Left kidney (tissue), 2 donors: ENCODE data around the gene PHGDH. TPM values are rescaled to one million over a fixed set of nuclear protein-coding genes. Genes with fewer than 3 reads are reported as not detected.
"Not testable (repeated sequence)": the region's sequence is repeated elsewhere in the genome, so short reads cannot be mapped to it uniquely, and the experiment has no call there.

ENCODE experiments used
- DNase-seq: peaks from one replicate; pipeline ENCODE4 v3.0.0-alpha.2; 2013
- polyA plus RNA-seq: library from polyadenylated mRNA; unstranded; fragments of 120-200 nt; gene quantifications from one replicate; pipeline ENCODE4 v1.2.1, GENCODE V29; 2013; ENCODE audit not compliant: insufficient read length

Gene PHGDH
- polyA plus RNA-seq, 1 donor = 263 TPM

DNA sequence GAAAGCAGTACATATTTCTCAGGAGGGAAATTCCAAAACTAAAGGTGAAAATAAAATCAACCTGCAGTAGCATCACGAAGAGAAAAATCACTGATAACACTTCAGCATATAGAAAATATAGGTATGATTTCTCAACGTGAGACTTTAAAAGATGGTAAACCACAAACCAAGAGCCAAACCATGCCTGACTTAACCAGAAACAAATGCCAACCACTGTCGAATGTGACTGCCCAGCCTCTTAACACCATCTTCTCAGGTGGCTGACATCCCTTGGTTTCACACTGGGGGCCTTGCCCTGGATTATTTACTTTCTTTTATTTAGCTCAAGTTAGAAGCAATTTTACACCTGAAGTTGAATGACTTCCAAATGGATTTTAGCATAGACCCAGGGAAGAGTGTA is 46.9 kb downstream of the PHGDH start:
- DNase-seq = no peak

- DNase-seq = no peak
Measured at GRCh38 chr1:119762409-119762808, 50.7 kb downstream of the PHGDH start.

GRCh38 chr1:119762953-119763352 is 51.2 kb downstream of the PHGDH start:
- DNase-seq = no peak

- DNase-seq = no peak
Measured at GRCh38 chr1:119764220-119764619, 52.5 kb downstream of the PHGDH start.

DNA sequence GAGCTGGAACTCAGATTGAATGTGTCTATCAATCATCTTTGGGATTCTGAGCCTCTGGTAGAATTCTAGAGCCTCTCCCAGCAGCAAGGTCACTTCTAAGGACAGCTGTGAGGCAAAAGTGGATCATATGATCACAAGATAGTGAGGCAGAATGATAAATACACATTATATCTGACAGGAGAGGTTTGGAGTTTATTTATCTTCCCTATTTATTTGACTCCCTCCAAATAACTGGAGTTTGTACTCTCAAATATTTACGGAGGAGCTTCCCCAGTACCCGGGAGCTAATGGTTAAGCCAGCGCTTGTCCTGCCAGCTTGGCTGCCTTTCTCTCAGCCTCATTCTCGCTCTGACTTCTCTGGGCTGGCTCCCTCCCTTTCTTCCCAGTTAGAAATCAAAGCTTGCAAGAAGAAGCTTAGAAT is 54.6 kb downstream of the PHGDH start:
- no peak for DNase-seq

DNA sequence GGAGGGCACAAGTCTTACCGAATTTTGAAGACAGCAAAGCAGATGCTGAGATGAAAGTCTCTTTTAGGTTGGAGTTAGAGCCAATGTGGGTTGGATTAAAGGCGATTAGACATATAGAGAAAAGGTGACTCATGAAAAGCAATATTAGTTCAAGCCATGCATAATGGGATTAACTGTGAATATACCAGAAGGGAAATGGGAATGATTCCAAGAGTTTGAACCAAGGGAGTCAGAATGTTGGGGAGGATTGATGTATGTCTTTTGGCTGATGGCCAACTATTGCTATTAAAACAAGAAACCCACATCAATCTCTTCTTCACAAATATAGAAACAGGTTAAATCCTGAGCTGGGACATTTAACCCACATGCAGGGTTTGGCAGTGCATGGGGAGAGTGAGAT is 55.8 kb downstream of the PHGDH start:
- DNase-seq = no peak

DNA sequence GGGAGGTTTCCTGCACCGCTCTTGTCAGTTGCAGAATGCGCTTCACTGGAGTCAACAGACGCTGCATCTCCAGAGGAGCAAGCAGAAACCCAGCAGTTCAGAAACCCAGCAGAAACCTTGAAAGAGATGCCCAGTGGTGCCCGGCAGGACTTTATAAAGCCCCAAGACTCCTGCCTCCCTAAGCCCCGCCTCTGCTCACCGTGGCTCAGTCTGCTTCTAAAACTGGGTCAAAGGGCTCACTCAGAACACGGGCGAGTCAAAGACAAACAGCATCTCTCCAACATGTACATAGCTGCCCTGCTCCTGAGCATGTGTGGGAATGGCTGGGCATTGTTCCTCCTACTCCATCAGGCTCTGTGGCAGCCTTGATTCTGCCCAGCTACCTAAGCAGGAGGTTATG is 57.0 kb downstream of the PHGDH start, which contains the start of gene HMGCS2:
TSS of gene HMGCS2 (minus strand) at position 128 of the 400 bp plus-strand sequence. CDS start at position 67, 61 bp downstream.
- DNase-seq = no peak

DNA sequence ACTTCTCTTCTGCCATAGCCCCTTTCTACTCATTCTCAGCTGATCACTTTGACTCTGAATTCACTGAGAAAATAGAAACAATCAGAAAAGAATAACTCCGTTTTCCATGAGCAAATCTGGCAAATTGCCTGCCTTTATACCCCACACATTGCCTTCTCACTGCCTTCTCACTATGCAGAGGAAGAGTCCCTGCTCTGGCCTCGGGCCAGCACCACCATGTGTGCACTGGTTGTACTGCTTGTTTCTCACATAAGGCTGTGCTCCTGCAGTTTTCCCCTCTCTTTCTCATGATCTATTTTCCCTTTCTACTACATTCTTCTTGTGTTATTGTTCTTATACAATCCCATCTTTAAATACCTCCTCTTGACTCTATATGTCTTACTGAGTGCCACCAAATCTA is 59.3 kb downstream of the PHGDH start:
- DNase-seq = no peak

DNA sequence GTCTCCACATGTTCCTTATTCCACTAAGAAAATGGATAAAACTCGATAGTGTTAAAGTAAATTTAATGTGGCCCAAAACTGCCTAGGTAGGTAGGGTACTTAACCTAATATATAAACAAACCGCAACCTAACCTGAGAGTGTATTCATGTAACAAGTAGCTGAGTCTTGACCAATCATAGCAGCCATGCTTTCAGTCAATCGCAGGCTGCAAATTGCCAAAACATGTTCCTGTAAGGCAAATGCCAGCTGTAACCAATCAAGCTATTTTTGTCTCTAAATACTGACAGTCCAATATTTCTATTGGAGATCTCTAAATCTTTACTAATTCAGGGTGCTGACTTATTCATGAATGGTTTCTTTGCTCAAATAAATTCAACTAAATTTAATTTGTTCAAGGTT is 60.0 kb downstream of the PHGDH start:
- no peak for DNase-seq

- DNase-seq = no peak
Measured at GRCh38 chr1:119772298-119772697, 60.6 kb downstream of the PHGDH start.

GRCh38 chr1:119773711-119774241 is 62.0 kb downstream of the PHGDH start:
- DNase-seq = peak; percentile 68

DNA sequence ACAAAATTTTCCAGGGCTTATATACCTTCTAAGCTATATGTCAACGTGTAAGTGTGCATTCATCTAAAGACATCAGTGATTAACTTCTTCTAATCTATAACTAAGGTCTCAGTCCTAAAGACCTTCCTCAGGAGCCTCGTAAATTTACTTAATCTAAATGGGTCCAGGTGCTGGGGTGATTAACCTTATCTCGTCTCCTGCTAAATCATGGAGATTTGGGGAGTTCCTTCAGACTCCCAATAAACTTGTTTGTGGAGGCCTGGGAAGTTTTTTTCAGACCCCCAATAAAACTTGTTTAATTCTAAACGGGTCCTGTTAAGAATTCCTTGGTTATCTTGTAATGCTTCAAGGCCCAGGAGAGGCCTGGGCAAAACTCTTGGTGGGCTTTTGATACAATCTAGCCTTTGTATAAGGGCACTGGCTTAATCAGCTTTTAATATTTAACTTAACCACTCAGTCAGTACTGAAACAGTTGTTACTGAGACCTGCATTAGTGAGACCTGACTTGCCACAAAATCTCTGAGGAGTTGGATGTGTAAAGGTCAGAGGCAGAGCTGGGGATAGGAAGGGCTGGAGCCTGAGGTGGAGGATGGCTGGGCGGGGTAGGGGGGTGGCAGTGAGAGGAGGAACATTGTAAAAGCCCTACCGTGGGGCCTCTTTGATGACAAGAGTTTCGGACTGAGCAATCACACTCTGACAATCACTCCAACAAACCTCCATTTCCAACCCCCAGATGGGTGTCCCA is 63.2 kb downstream of the PHGDH start:
- no peak for DNase-seq

GRCh38 chr1:119778359-119778758 is 66.6 kb downstream of the PHGDH start:
- no peak for DNase-seq

DNA sequence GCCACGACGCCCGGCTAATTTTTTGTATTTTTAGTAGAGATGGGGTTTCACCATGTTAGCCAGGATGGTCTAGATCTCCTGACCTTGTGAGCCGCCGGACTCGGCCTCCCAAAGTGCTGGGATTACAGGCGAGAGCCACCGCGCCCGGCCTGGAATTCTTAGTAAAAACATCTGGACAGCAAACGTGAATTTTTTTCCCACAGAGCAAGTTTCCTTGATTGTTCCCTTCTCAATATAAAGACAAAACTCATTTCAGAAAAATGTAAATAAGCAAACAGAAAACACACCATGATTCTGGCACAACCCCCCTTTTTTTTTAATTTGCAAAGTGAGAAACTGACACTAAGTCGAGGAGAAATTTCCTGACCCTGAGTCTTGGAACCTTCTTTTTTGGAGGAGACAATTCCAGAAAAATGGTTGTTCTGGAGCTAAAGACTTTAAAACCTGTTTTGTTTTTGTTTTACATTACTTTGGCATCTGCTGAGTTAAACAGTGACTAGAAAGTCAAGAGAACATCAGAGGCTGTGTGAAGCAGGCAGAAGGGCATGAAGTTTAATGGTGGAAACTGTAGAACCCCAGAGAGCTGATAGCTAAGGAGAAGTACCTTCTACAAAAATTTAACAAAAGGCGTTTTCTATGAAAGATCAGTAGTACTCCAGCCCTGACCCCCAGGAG is 67.3 kb downstream of the PHGDH start:
- no peak for DNase-seq

GRCh38 chr1:119779869-119780356 is 68.2 kb downstream of the PHGDH start:
- DNase-seq = no peak

DNA sequence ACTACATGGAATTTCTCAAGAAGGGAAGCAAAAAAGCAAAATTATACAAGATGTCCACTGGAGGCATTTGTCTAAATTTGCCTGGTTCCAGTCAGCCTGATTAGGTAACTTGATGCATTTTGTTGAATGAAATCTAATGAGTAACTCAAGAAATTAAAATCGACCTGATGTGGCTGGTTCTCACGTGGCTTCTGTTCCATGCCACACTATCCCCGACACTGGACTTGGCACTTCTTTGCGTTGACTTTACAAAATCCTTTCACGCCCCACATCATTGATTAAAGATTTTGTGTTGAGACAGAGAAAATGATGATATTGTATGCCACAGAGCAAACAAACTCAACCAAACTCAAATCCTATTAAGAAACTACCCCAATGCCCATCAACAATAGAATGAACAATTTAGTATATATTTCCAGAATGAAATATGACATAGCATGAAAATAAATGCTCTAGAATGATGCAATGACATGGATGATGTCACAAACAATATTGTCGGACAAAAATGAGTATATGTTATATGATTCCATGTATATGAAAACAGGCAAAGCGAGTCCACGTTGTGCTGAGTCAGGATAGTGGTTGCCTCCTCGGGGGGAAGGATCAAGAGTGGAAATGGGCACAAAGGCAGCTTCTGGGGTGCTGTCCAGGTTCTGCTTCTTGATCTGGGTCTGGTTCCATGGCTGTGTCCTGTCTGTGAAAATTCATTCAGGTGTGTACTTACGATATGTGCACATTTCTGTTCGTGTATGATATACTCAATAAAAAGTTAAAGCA is 69.9 kb downstream of the PHGDH start:
- no peak for DNase-seq

DNA sequence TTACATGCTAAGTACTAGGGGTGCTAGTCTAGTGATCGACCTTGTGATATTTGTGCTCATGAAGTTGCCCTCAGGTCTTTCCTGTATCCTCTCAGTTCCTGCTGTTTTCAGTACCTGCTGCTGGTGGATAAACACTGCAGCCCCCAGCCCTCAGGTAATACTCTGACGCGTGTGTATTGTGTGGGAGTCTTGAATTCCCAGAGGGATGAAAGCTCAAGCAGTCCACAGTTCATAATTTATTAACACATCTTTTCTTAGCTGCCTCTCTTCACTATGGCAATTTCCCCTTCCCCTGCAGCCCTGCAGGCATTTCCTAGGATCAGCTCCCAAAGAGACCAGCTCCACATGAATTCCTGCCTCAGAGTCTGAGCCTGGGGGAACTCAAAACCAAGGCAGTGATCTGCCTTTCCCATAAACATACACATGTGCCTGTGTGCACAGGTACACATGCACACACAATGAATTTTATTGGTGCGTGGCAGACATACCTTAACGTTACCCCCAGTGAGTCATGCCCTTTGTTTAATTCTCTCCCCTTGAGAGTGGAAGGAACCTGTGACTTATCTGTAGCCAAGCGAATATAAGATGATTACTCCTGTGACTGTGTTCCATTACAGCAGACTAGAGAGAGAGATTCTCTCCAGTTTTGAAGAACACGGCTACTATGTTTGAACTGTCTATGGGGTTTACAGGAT is 71.0 kb downstream of the PHGDH start:
- no peak for DNase-seq

DNA sequence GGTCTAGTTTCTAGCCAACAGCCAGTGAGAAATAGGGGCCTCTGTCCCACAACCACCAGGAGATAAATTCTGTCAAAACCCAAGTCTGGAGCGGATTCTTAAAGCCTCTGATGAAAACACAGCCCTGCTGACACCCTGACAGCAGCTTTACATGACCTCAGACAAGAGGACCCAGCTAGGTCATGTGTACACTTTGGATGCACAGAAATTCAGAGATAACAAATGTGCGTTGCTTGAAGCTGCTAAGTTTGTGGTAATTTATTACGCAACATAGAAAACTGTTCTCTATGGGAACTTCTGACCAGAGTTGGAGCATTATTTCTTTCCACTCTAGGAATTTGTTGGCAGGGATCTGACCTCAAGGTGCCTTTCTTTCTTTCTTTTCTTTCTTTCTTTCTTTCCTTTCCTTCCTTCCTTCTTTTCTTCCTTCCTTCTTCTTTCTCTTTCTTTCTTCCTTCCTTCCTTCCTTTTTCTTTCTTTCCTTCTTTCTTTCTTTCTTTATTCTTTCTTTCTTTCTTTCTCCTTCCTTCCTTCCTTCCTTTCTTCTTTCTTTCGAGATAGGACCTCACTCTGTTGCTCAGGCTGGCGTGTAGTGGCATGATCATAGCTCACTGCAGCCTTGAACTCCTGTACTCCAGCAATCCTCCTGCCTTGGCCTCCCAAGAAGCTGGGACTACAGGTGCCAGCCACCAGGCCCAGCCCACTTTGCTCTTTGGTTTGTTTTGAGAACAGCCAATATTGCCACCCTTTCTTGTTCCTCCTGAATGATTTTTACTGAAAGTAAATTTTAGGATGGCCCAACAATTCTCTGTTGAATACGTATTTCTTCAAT is 71.8 kb downstream of the PHGDH start:
- no peak for DNase-seq

DNA sequence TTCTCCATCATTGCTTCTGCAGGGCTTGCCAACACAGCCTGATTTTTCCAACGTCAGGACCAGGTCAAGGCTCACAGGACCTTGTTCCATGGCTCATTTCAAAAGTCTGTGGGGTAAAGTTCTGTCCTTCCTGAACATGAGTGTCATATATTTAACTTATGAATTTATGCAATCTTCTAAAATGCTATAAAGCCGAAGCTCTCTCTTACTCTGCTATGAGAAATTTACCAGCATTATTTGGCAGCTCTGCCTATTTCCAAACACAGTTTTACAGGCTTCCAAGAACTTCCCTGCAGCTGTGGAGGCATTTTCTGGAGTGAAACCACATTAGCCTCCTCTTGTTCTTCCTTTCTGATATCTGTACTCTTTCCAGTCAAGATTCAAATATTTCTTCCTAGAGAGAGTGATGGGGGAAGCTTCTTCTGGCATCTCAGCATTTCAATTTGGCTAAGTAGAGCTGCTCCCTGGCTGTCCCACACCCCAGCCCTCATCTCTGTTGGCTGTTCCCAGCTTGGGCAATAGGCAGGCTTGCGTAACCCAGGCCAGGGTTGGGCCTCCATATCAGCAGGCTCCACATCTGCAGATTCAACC is 72.6 kb downstream of the PHGDH start:
- no peak for DNase-seq

GRCh38 chr1:119786046-119786445 is 74.3 kb downstream of the PHGDH start:
- DNase-seq = not testable (repeated sequence)
